Amniotic epithelial cell (primary cell): ENCODE measurements around the gene ARRB1.
"Not testable (repeated sequence)": the region's sequence is repeated elsewhere in the genome, so short reads cannot be mapped to it uniquely, and the experiment has no call there.

ENCODE experiments used
- DNase-seq: peaks from one replicate; pipeline ENCODE4 v3.0.0-alpha.2; 2010; ENCODE audit warnings: low read depth

The ARRB1 gene

DNA sequence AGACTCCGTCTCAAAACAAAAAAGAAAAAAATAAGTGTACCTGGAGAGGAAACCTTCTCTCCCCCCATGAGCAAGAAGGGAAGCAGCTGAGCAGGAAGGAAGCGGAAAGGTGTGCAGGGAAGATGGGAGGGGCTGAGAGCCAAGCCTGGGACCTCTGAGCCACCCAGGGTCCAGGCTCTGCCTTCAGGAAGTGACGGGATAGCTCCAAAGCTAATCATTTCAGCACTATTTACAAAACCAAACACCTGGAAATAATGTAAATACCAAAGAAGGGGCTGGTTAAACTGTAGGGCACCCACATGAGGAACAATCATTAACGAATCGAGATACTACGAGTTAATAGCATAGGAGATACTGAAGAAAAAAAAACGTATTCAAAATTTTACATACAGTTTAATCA lies 27.9 kb downstream of the ARRB1 start:
- DNase-seq: no peak

DNA sequence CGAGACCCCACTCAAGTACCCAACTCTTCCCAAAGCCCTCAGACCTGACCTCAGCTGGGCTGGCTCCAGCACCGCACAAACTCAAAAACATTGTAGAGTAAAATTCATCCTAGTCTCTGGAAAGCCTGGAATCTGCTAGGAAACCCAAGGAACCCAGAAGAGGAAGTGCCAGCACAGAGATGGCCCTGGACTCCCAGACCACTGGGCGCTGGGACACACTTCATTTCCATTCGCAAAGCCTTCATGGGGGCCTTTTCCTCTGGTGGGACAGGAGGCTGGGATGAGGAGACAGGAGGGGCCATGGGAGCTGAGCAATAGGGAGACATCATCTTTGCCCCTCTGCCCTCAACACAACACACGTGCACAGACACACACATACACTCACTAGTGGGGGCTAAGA lies 30.8 kb downstream of the ARRB1 start:
- DNase-seq: no peak

DNA sequence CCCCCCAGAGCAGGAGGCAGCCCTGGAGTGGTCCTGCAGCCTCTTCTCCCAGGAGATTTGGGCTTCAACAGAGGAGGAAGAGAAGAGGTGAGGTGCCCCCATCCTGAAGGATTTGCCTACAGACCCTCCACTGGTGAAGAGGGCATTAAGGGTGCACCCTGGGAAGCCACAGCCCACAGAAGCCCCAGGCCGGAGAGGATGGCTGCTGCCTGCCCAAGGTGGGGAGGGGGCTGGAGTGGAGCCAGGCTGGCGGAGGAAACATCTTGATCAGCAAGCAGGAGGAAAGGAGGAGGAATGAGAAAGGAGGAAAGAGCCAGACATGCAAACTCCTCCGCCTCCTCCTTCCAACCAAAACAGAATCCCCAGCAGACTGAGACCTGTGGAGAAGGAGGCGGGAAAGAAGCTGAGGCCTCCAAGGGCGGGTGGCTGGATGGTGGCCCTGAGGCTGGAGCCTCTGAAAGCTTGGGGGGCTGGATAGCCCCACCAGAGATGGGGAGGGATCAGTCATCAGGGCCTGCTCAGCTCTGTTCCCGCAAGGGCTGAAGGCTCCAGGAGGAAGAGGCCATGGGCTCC lies 31.3 kb downstream of the ARRB1 start:
- no peak for DNase-seq

DNA sequence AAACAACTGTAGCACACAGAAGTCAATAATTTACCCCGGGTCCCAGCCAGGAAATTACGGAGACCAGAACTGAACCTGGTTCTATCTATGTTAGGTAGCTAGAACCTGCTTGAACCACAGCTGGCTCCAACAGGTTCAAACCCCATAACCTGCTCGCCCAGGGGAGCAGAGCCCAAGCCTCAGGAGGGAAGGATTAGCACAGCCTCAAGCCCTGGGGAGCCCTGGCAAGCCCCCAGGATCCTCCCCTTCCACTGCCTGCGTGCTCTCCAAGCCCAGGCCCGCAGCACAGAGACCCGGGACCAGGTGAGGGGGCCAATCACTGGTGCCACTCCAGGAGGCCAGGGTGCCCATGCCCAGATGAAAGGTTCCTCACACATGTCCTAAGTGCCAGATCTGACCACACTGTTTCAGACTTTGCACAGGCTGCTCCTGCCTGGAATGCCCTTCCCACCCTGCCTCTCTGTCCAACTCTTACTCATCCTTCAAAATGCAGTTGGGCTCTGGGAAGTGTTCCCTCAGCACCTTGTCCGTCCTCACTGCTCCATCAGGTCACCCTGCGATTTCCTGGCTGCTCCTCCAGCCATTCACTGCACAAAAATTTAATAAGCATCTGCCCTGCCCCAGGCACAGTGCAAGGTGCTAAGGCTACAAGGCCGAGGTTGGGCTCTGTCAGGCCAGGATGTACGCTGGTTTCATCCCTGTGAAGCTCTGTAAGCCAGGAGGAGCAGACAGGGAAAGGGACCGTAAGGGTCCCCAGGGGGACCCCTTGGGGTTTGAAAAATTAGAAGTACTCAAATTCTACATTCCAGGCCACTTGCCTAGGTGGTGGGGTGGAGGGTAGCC lies 32.2 kb downstream of the ARRB1 start:
- DNase-seq: no peak

DNA sequence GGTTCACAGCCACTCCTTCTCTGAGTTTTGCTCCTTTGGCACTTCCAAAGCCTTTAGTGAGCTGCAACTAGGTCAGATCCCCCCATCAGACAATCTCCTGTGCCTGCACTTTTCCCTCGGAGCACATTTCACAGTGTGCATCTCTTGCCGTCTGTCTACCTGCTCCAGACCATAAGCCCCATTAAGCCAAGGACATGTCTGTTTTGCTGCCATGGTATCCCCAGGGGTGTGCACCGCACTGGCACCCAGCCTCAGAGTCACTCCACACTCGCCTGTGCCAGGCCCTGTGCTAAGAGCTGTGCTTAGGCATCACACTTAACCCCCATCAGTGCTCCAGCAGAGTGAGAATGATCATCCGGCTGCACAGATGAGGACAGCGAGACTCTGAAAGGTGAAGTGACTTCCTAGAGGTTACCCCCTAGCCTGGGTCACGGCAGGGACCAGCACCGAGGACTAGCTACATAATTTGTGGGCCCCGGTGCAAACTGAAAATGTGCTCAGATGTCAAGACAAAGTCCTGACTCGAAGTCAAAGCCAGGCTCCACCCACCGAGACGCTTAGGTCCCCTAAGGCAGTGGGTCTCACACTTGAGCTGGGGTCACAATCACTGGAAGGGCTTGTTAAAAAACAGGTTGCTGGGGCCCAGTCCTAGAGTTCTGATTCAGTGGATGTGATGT lies 33.9 kb downstream of the ARRB1 start:
- no peak for DNase-seq

DNA sequence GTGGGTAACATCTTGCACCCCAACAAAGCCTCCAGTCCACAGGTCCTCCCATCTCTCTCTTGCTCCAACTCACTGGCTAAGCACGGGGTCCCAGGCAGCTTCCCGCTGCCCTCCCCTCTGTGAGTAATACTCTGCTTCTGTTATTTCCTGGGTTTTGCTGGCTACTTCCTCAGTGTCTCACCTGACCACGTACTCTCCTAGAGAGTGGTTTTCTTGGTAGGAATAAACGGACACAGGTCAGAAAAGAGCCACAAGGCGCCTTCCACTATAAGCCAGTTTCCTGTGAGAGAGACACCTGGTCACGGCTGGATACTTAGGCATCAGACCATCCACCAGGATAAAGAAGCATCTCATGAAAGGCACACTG lies 36.0 kb downstream of the ARRB1 start:
- DNase-seq: no peak

DNA sequence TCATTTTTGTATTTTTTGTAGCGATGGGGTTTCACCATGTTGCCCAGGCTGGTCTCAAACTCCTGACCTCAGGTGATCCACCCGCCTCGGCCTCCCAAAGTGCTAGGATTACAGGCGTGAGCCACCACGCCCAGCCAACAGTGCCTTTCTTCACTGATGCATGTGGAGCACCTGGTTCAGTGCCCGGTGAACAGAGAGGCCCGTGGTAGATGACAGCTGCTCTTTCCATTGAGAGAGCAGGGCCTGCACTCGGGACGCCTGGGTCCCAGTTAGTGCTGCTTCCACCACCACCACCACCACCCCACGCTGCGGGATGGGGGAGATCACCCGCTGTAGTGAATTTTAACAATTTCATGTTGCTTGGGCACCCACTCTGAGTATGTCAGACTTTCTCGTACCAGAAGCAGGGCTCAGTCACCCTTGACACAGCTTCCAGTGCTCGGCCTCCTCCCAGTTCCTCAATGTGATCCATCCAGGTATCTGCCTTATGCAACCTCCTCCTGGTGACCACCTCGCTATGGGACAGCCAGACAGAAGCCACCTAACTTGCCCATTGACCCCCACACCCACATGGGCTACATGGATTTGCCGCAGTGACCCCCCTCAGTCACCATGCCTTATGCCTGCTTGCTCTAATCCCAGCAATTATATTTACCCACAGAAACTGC lies 36.6 kb downstream of the ARRB1 start:
- DNase-seq: no peak

DNA sequence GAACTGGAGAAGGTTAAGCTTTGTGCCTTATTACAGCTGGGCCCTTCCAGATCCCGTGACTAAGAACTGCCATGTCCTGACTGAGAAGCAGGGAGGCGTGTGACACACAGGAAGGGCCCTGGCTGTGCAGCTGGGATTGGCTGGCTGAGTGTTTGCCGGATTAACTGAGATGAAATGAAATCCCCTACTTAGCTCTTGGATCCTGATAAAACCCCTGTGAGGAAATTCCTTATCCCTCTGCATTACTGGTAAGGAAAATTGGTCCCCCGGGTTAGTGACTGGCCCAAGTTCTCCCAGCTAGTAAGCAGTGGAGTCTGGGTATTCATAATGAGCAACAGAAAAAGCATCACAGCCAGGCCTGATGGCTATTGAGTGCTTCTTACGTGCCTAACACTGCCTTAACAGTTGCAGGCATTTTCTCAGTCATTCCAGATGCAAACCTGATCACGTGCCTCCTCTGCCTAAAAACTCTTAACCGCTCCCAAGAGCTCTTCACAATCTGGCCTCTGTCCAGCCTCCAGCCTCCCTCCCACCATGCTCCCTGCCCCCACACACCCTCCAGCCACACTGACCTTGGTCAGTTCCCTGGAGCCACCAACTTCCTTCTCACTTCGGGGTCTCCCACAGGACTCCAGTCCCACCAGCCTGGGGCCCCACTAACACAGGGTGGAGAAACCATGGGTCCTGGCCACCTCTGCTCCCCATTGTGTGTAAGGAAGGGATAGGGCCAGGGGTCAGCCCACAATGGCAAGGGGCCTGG lies 37.8 kb downstream of the ARRB1 start:
- peak; percentile 70 for DNase-seq

DNA sequence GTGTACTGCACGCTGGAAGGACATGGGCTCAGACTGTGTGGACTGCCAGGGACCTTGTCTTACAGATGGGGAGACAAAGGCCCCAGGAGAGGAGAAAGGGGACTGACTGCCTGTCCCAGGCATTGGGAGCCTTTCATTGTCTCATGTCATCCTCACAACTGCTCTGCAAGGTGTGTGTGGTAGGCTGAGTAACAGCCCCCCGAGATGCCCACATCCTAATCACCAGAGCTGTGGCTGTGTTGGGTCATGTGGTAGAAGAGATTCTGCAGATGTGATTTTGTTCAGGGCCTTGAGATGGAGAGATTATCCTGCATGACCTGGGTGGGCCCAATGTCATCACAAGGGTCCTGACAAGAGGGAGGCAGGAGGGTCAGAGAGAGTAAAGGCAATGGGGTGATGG lies 39.1 kb downstream of the ARRB1 start:
- no peak for DNase-seq

DNA sequence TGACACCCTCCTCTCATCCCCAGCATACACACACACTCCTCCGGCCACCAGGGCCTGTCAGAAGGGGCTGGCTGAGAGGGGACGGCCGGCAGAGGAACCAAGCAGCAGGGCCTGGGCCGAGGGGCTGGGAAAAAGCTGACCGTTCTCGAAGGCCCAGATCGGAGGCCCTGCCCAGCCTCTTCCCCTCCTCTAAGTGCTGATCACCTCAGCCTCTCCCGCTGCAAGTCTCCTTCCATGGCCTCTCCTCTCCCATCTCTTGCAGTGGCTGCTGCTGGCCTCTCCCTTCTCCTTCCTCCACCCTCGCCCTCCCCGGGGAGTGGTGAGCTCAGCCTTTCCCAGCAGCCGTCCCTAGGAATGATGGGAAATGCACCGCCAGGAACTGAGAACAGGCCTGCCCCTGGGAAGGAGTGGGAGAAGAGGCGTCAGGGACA lies 39.6 kb downstream of the ARRB1 start:
- DNase-seq: peak; percentile 66

DNA sequence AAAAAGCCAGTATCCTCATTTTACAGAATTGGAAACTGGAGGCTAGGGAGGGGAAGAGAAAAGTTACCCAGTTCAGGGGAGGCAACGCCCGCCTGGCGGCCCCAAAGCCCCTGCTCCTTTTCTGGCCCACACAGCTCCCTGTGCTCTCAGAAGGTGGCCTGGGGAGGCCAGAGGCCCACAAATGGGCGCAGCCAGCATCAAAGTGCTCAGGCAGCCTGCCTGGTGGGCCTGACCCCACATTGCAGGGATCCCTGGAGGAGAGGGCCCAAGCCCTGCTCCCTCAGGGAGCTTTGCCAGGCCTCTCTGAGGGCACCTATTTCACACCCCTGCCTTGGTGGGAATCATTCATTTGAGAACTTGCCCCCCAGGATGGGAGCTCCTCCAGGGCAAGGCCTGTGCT lies 42.5 kb downstream of the ARRB1 start:
- DNase-seq: no peak

DNA sequence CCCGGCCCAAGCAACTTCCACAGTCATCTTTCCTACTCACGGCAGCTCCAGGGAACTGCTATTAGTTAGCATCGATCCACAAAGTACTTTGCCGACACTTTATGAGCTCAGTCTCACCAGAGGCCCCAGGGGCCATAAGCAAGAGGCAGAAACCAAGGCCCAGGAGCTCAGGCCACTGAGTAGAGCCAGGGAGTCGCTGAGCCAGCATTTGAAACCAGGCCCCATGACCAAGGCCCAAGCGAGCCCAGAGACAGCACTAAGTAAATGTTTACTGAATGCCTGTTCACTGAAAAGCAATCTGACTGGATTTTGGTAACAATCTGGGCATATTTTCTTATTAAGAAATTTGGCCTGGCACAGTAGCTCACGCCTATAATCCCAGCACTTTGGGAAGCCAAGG lies 43.3 kb downstream of the ARRB1 start:
- DNase-seq: no peak

DNA sequence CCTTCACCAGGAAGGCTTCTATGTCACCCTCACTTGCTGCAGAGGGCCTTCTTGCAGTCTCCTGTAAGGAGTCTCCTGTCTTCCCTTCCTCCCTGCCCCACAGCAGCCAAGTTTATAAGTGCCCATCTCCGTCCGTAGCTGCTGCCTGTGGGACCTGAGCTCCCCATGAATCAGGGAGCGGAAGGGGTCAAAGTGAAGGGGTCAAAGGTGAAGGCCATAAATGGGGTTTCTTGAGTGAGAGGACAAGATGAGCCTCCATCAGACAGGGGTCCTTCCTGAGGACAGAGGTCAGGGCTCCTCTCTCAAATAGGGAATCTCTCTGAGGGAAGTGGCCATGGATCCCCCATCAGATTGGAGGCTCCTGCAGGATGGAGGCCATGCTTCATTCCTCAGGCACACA lies 44.4 kb downstream of the ARRB1 start:
- no peak for DNase-seq

DNA sequence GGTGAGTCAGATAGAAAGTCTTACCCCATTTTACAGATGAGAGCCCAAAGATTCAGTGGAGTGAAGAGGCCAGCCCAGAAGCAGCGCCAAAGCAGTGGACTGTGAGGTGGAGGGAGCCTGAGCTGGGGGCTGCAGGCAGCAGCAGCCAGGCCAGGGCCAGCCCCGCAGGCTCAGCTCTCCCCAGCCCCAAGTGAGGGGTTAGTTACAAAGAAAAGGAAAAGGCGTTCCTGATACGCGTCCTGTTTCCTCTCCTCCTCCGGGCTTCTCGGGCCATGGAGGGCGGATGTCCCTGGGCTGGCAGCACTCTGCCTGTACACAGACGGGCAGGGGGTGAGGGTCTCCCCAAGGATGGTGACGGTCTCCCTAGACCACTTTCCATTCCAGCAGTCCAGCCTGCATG lies 44.9 kb downstream of the ARRB1 start:
- no peak for DNase-seq

DNA sequence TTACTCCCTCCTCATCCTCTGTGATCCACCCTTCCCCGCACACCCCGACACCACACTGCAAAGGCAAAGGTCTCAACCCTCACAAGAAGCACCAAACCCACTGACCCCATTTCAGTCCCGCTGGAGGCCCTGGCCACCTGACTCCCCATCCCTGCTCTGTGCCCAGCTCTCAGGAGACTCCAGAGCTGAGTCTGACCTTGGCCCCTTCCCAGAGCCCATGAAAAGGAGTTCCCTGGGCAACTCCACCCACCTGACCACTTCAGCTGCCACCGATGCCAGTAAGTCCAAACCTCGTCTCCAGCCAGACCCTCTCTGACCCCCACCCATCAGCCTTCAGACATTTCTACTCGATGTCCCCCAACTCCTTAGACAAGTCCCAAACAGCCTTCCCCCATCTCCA lies 45.5 kb downstream of the ARRB1 start:
- no peak for DNase-seq

DNA sequence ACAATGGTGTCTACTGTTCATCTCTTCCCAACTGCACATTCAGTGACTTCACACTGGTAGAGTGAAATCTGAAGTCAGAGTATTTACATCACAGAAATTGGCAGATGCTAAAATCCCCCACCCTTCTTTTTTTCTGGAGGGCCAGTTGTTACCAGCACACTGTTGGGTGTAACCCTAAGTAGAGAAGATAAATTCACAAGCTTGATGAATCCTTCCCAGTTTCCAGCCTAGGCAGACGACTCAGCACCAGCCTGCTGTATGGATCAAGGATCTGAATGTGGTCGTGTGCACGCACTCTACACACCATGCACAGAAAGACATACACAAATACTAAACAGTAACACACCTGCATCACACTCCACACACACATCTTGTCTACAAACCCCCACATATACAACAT lies 46.0 kb downstream of the ARRB1 start:
- no peak for DNase-seq

DNA sequence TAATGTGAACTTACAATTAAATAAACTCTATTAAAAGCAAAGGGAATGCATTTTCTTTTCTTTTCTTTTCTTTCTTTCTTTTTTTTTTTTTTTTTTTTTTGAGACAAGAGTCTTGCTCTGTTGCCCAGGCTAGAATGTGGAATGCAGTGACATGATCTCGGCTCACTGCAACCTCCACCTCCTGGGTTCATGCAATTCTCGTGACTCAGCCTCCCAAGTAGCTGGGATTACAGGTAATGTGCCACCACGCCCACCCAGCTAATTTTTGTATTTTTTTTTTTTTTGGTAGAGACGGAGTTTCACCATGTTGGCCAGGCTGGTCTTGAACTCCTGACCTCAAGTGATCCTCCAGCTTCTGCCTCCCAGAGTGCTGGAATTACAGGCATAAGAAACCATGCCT lies 46.5 kb downstream of the ARRB1 start:
- not testable (repeated sequence) for DNase-seq

DNA sequence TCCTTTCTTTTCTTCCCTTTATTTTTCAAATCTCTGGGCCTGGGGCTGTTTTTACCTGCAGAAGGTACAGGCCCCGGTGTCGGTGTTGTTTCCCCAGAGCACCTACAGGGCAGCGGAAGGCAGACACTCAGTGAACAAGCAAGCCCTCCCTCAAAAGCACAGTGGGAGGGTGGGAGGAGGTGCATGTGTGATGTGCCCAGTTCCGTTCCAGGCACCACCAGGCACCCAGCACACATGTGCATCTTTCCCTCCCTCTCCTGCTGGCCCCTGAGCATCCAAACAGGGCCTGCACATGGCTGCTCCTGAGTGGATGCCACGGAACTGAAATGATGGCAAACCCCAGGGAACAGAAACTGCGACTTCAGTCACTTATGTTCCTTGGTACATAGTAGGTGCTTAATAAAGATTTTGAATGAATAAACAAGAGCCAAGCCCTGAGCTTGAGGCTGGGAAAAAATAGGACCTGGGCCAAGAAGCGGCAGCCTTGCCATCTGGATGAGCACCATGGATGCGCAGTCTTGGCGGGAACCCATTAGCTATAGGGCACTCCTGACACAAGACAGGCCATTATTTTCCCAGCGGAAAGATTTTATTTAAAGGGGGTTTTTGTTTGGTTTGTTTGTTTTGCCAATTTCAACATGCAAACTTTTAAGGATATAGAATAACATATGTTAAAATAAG lies 47.8 kb downstream of the ARRB1 start:
- peak; percentile 84 for DNase-seq

DNA sequence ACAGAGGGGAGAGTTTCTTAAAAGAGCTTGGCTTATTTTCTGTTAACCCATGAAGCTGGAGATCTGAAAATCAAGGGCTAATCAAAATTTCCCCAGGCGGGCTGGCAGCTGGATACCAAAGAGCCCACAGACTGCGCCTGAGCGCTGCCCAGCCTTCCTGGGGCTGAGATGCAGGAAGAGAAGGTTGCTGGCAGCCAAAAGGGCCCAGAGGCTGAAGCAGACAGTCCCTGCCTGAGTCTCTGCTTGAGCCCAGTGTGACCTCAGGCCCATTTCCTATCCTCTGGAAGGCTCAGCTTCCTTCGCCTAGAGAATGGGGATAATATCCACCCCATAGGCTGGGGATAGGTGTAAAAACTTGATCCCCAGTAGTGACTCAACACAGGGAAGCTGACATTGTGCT lies 49.1 kb downstream of the ARRB1 start:
- DNase-seq: no peak

DNA sequence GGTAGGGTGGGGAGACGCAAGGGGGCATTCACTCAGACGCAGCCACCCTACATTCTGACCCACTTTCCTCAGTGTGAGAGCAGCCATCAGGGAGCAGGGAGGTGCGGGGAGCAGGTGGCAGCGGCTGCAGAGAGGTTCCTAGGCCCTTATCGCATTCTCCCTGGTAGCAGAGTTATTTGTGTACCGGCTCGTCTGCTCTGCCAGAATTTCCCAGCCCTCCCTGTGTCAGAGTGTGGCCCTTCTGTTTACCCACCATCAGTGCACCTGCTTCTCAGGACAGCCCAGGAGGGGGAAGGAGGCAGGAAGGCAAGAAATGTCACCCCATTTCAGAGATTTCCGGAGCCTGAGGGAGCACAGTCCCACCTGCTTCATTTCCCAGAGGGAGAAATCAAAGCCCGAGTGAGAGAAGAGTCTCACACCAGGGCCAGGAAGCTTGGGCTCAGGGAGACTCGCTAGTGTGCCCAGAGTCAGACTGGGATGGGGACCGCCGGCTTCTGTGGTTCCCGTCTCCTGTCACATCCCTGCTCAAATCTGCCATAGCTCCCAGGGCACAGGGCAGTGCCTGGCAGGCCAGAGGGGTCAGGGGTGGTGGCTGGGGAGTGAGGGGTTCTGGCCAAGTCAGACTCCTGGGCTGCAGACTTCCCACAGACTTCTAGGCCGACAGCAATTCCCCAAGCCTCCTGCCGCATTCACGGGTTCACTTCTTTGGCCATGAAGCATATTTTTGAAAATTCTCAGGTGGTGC lies 49.7 kb downstream of the ARRB1 start:
- DNase-seq: no peak

DNA sequence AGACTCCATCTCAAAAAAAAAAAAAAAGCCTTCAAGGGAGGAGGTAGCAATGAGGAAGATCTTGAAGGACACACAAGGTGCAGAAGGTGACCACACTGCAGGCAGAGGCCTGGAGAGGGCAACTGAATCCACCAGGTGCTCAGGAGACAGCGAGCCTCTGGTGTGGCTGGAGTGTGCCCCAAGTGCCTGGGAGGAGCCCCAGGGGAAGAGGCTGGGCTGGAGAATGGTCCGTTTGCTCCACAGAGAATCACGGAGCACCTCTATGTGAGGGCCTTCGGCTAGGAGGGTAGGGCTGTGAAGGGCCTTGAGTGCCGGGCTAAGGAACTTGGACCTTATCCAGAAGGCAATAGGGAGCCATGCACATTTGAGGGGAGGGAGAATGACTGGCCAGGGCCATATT lies 50.3 kb downstream of the ARRB1 start:
- DNase-seq: no peak
